Hepatocyte (in vitro differentiated cells): ENCODE results near the gene CYP24A1. TPM values are rescaled to one million over a fixed set of nuclear protein-coding genes. Genes with fewer than 3 reads are reported as not detected.

Source experiments
- DNase-seq: peaks from one replicate; pipeline ENCODE4 v3.0.0-alpha.2; 2016; ENCODE audit warnings: low spot score
- H2AFZ ChIP-seq: fragments of 200-600 bp; sonication (generic); 2 replicates; pipeline ENCODE4 v1.6.0; 2016; ENCODE audit warnings: antibody characterized with exemption, mild to moderate bottlenecking
- H3K27ac ChIP-seq: fragments of 200-600 bp; sonication (generic); 2 replicates; pipeline ENCODE4 v1.5.1; 2016; ENCODE audit warnings: mild to moderate bottlenecking
- H3K27me3 ChIP-seq: fragments of 200-600 bp; sonication (generic); 2 replicates; pipeline ENCODE4 v1.6.1; 2016
- H3K36me3 ChIP-seq: fragments of 200-600 bp; sonication (generic); replicated peaks from 2 replicates; pipeline ENCODE4 v1.5.1; 2016; ENCODE audit warnings: low read depth; ENCODE audit not compliant: insufficient read depth
- H3K4me1 ChIP-seq: fragments of 200-600 bp; sonication (generic); 2 replicates; pipeline ENCODE4 v1.5.1; 2016; ENCODE audit warnings: mild to moderate bottlenecking, moderate library complexity; ENCODE audit not compliant: insufficient read depth
- H3K4me2 ChIP-seq: fragments of 200-600 bp; sonication (generic); 2 replicates; pipeline ENCODE4 v1.6.0; 2016
- H3K4me3 ChIP-seq: fragments of 200-600 bp; sonication (generic); 2 replicates; pipeline ENCODE4 v1.5.1; 2016; ENCODE audit warnings: mild to moderate bottlenecking
- H3K79me2 ChIP-seq: fragments of 200-600 bp; sonication (generic); 2 replicates; pipeline ENCODE4 v1.6.0; 2017; ENCODE audit warnings: mild to moderate bottlenecking
- H3K9me2 ChIP-seq: fragments of 200-600 bp; sonication (generic); replicated peaks from 2 replicates; pipeline ENCODE4 v1.6.0; 2017; ENCODE audit warnings: mild to moderate bottlenecking; ENCODE audit not compliant: insufficient read depth
- H3K9me3 ChIP-seq: fragments of 200-600 bp; sonication (generic); 2 replicates; pipeline ENCODE4 v1.5.1; 2016; ENCODE audit warnings: low read depth, mild to moderate bottlenecking
- H4K20me1 ChIP-seq: fragments of 200-600 bp; sonication (generic); 2 replicates; pipeline ENCODE4 v1.6.0; 2016; ENCODE audit warnings: mild to moderate bottlenecking; ENCODE audit not compliant: insufficient read depth, poor library complexity, severe bottlenecking
- CTCF ChIP-seq: fragments of 200-600 bp; sonication (generic); IDR thresholded peaks from 2 replicates; pipeline ENCODE4 v1.5.1; 2016; ENCODE audit warnings: antibody characterized with exemption, mild to moderate bottlenecking; ENCODE audit not compliant: poor library complexity
- EZH2 ChIP-seq: fragments of 200-600 bp; sonication (generic); IDR thresholded peaks from 2 replicates; pipeline ENCODE4 v1.6.1; 2016; ENCODE audit warnings: antibody characterized with exemption, mild to moderate bottlenecking, borderline replicate concordance
- EZH2phosphoT487 ChIP-seq: fragments of 200-600 bp; sonication (generic); IDR thresholded peaks from one replicate; pipeline ENCODE4 v1.6.1; 2018; ENCODE audit warnings: antibody characterized with exemption, mild to moderate bottlenecking, low read depth, moderate library complexity; ENCODE audit not compliant: unreplicated experiment, severe bottlenecking
- WGBS: methylation state at CpG from one replicate; pipeline ENCODE4 v1.1.6; 2016; ENCODE audit warnings: low lambda C conversion rate; ENCODE audit errors: missing lambda C conversion rate; 5-methylcytosine and 5-hydroxymethylcytosine counted together
- polyA plus RNA-seq: library from polyadenylated mRNA; unstranded; fragments of >200 nt; fragmentation: Nextera tagmentation; extraction: Ambion mirVana; gene quantifications from 2 replicates; pipeline ENCODE4 v1.2.1, GENCODE V29; 2016
- total RNA-seq: library from RNA; depleted of rRNA; stranded (reverse); fragments of >200 nt; gene quantifications from 2 replicates; pipeline ENCODE4 v1.2.3, GENCODE V29; 2014

The CYP24A1 gene
- total and polyA plus RNA-seq, 2 experiments from 2014 or later = 1.5 TPM; not detected in 1

- no peaks in the 10 kb centered on the region for H3K9me3 ChIP-seq
- no peaks in the 10 kb centered on the region for H4K20me1 ChIP-seq
- H3K36me3 ChIP-seq = no peaks in the 10 kb centered on the region
- TF ChIP-seq CTCF = peak; percentile 23
- no peak for TF ChIP-seq EZH2
- TF ChIP-seq EZH2phosphoT487 = no peak
- DNase-seq = peak; percentile 31
- H3K79me2 ChIP-seq = no peaks in the 10 kb centered on the region
- no peak overlapping the region for H3K4me2 ChIP-seq
- H3K4me3 ChIP-seq = no peak overlapping the region
- no peaks in the 10 kb centered on the region for H3K4me1 ChIP-seq
- H3K27me3 ChIP-seq = no peaks in the 10 kb centered on the region
- 69% methylated on average over 11 of the region's 11 CpGs for WGBS
- no peaks in the 10 kb centered on the region for H3K9me2 ChIP-seq
- no peak overlapping the region for H2AFZ ChIP-seq
- H3K27ac ChIP-seq = no peak overlapping the region
Measured at GRCh38 chr20:54194724-54195438, 21.1 kb upstream of the CYP24A1 start.

DNA sequence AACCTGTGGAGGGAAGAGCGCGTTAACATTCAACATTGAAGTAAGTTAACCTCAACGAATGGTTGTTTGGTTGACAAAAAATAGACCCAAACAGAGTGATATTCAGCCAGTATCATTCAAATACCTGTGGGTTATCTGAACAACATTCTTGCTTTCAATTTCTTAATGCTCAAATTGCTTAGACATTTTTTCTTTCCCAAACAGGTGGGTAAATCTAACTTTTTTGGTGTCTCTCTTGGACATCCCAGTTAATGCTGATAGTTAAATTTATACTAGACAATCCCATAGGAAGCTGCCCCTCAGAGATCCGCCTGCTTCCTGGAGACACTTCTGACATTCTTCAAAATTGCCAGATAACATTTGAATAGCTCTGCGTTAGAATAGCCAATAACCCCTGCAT is 20.0 kb upstream of the CYP24A1 start:
- H3K9me3 ChIP-seq = no peaks in the 10 kb centered on the region
- H4K20me1 ChIP-seq = no peaks in the 10 kb centered on the region
- H3K36me3 ChIP-seq = no peaks in the 10 kb centered on the region
- no peak overlapping the region for H3K27ac ChIP-seq
- no peaks in the 10 kb centered on the region for H3K9me2 ChIP-seq
- TF ChIP-seq EZH2 (no peak), EZH2phosphoT487 (no peak), CTCF (no peak)
- H3K27me3 ChIP-seq = no peaks in the 10 kb centered on the region
- H3K4me2 ChIP-seq = no peak overlapping the region
- no peak overlapping the region for H3K4me3 ChIP-seq
- no peaks in the 10 kb centered on the region for H3K79me2 ChIP-seq
- no peak for DNase-seq
- no peak overlapping the region for H2AFZ ChIP-seq
- H3K4me1 ChIP-seq = peaks cover 2% of the 10 kb centered on the region
- 89% methylated on average over 5 of the region's 5 CpGs for WGBS

GRCh38 chr20:54190217-54190616 is 16.4 kb upstream of the CYP24A1 start:
- Histone ChIP-seq H3K9me2 (no peaks in the 10 kb centered on the region), H3K4me3 (no peak overlapping the region), H3K4me1 (peaks cover 11% of the 10 kb centered on the region), H3K27me3 (no peaks in the 10 kb centered on the region), H3K27ac (no peak overlapping the region), H3K4me2 (no peak overlapping the region), H2AFZ (no peak overlapping the region), H4K20me1 (no peaks in the 10 kb centered on the region), H3K36me3 (no peaks in the 10 kb centered on the region), H3K9me3 (no peaks in the 10 kb centered on the region), H3K79me2 (no peaks in the 10 kb centered on the region)
- TF ChIP-seq EZH2 (no peak), CTCF (no peak), EZH2phosphoT487 (no peak)
- 89% methylated on average over 2 of the region's 2 CpGs for WGBS
- DNase-seq = no peak
